K562 (cell line): ENCODE measurements around the gene SGSM2. TPM values are rescaled to one million over a fixed set of nuclear protein-coding genes. Genes with fewer than 3 reads are reported as not detected.

ENCODE experiments used
- BRD4 ChIP-seq: fragments of 200-600 bp; sonication (generic); IDR thresholded peaks from 2 replicates; pipeline ENCODE4 v1.6.1; 2017; ENCODE audit warnings: inconsistent platforms
- CTBP1 ChIP-seq: fragments of 450-650 bp; IDR thresholded peaks from 2 replicates; pipeline ENCODE4 v1.6.1; 2016; ENCODE audit warnings: borderline replicate concordance
- ELF1 ChIP-seq: fragments of 200-800 bp; sonication (Bioruptor generic); IDR thresholded peaks from 2 replicates; pipeline ENCODE4 v1.6.1; 2016; ENCODE audit warnings: missing genetic modification characterization, missing compliant biosample characterization
- ETV5 ChIP-seq: sonication (generic); formaldehyde crosslinking; IDR thresholded peaks from 2 replicates; pipeline ENCODE4 v1.4.0; 2020; ENCODE audit warnings: low read depth, mild to moderate bottlenecking, missing genetic modification reagents
- ILK ChIP-seq: fragments of 450-650 bp; IDR thresholded peaks from 2 replicates; pipeline ENCODE4 v1.6.1; 2016; ENCODE audit warnings: missing genetic modification characterization, low read depth, mild to moderate bottlenecking, missing compliant biosample characterization, moderate library complexity, borderline replicate concordance
- KLF1 ChIP-seq: fragments of 450-650 bp; IDR thresholded peaks from 2 replicates; pipeline ENCODE4 v1.6.1; 2016; ENCODE audit warnings: missing genetic modification characterization, missing compliant biosample characterization
- LARP7 ChIP-seq: fragments of 450-650 bp; IDR thresholded peaks from 2 replicates; pipeline ENCODE4 v1.6.1; 2016
- NELFE ChIP-seq: IDR thresholded peaks from 2 replicates; pipeline ENCODE4 v1.6.1; 2011; ENCODE audit warnings: mild to moderate bottlenecking; ENCODE audit not compliant: insufficient read depth, insufficient read length
- NR3C1 ChIP-seq: sonication (generic); formaldehyde crosslinking; IDR thresholded peaks from 2 replicates; pipeline ENCODE4 v1.8.1; 2022; ENCODE audit warnings: missing genetic modification reagents
- SMARCA4 ChIP-seq: fragments of 450-650 bp; IDR thresholded peaks from 2 replicates; pipeline ENCODE4 v1.6.1; 2016
- TCF3 ChIP-seq: sonication (generic); formaldehyde crosslinking; IDR thresholded peaks from 2 replicates; pipeline ENCODE4 v1.4.0; 2020; ENCODE audit warnings: mild to moderate bottlenecking, missing genetic modification reagents
- TCFL5 ChIP-seq: fragments of 250-450 bp; sonication (Bioruptor Pico); conservative IDR thresholded peaks from 2 replicates; pipeline ENCODE4 v1.6.1; 2021; ENCODE audit warnings: mild to moderate bottlenecking, moderate library complexity, matching md5 sums
- ZBTB8A ChIP-seq: fragments of 450-650 bp; IDR thresholded peaks from 2 replicates; pipeline ENCODE4 v1.6.1; 2018; ENCODE audit warnings: mild to moderate bottlenecking, moderate library complexity; ENCODE audit not compliant: partially characterized antibody
- ZNF212 ChIP-seq: fragments of 450-650 bp; formaldehyde crosslinking; IDR thresholded peaks from 2 replicates; pipeline ENCODE4 v1.4.0; 2020; ENCODE audit warnings: mild to moderate bottlenecking
- ZNF239 ChIP-seq: fragments of 250-450 bp; sonication (Bioruptor Pico); IDR thresholded peaks from 2 replicates; pipeline ENCODE4 v1.4.0; 2020; ENCODE audit warnings: mild to moderate bottlenecking
- ZNF274 ChIP-seq: IDR thresholded peaks from 2 replicates; pipeline ENCODE4 v1.6.1; 2011; ENCODE audit warnings: low read depth, mild to moderate bottlenecking, low read length, moderate library complexity, borderline replicate concordance
- ZNF586 ChIP-seq: fragments of 450-650 bp; formaldehyde crosslinking; conservative IDR thresholded peaks from 2 replicates; pipeline ENCODE4 v1.4.0; 2020; ENCODE audit warnings: mild to moderate bottlenecking, moderate library complexity
- polyA plus RNA-seq, 8 experiments: library from polyadenylated mRNA; depleted of rRNA in 4 of 8; stranded (reverse) in 5 of 8; unstranded in 3 of 8; fragments of >200 nt; fragmentation: Nextera tagmentation in 2 of 8; fragmentation: Illumina TruSeq in 1 of 8; extraction: Ambion mirVana in 2 of 8; extraction: Trizol in 1 of 8; gene quantifications; 2 replicates each; pipeline versions ENCODE4 v1.2.1 to v1.2.3, GENCODE V29; 2011 to 2014; ENCODE audit warnings: inconsistent platforms in 1 of 8, missing spikeins in 1 of 8
- total RNA-seq, 7 experiments: library from RNA; depleted of rRNA in 6 of 7; stranded (reverse); fragments of >200 nt in 6 of 7; fragmentation: Illumina TruSeq in 2 of 7; extraction: Trizol in 2 of 7; gene quantifications; 2 replicates each; pipeline versions ENCODE4 v1.2.1 to v1.2.3, GENCODE V29; 2011 to 2021; ENCODE audit warnings: low replicate concordance in 1 of 7
- TF ChIP-seq, protein P1 (sequence below): fragments of 450-650 bp; IDR thresholded peaks from 2 replicates; pipeline ENCODE4 v1.6.1; 2017; ENCODE audit warnings: antibody characterized with exemption, mild to moderate bottlenecking
- TF ChIP-seq, protein P2 (sequence below): fragments of 250-450 bp; sonication (Bioruptor Pico); IDR thresholded peaks from 2 replicates; pipeline ENCODE4 v1.5.0; 2020; ENCODE audit warnings: mild to moderate bottlenecking, borderline replicate concordance
- TF ChIP-seq, protein P3 (sequence below): fragments of 250-450 bp; sonication (Bioruptor Pico); IDR thresholded peaks from 2 replicates; pipeline ENCODE4 v1.9.0; 2021; ENCODE audit warnings: mild to moderate bottlenecking
- TF ChIP-seq, protein P4 (sequence below): fragments of 450-650 bp; IDR thresholded peaks from 2 replicates; pipeline ENCODE4 v1.6.1; 2017; ENCODE audit warnings: antibody characterized with exemption

SGSM2 gene
- total and polyA plus RNA-seq, 9 of the 15 experiments (the other 6 are each of a cell fraction or from before 2014, with no cell fraction given), result 0.20 to 26.3 (median 14.8) TPM

DNA sequence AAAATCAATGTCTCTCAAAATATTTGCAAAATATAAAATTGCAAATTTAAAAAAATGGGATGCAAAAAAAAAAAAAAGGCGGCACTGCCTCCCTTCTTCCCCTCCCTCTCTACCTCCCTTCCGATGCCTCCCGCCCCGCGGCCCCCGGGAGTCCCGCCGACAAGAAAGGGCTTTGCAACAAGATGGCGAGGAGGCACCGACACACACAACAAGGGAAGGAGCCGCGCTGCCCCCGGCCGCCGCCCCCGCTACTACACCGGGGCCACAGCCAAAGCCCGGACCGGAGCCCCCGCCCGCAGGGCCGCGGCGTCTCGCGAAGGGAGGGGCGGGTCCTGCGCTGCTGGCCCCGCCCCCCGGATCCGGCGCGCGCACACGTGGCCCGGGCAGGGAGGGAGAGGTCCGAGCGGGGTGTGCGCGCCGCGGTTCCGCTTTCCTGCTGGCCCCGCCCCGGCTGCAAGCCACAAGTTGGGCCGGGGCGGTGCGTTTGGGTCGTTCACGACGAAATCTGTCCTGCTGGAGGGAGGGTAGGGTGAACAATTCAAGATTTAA lies 63.6 kb downstream of the SGSM2 start, which contains the start of gene MNT (continued):
- TF ChIP-seq LARP7 (no peak), ZNF586 (CRISPR knock-in tag) (no peak), NR3C1 (CRISPR knock-in tag) (no peak), ZNF212 (CRISPR knock-in tag) (no peak), CTBP1 (no peak; the same call in 1 of the 2 replicates), ETV5 (CRISPR knock-in tag) (no peak), ELF1 (no peak), ZNF239 (CRISPR knock-in tag) (no peak), BRD4 (no peak), ZBTB8A (no peak), TCF3 (no peak), KLF1 (tag) (no peak), TCFL5 (CRISPR knock-in tag) (no peak), NELFE (no peak), ILK (tag) (no peak), SMARCA4 (no peak), ZNF274 (no peak)
- TF ChIP-seq, protein P1, sequence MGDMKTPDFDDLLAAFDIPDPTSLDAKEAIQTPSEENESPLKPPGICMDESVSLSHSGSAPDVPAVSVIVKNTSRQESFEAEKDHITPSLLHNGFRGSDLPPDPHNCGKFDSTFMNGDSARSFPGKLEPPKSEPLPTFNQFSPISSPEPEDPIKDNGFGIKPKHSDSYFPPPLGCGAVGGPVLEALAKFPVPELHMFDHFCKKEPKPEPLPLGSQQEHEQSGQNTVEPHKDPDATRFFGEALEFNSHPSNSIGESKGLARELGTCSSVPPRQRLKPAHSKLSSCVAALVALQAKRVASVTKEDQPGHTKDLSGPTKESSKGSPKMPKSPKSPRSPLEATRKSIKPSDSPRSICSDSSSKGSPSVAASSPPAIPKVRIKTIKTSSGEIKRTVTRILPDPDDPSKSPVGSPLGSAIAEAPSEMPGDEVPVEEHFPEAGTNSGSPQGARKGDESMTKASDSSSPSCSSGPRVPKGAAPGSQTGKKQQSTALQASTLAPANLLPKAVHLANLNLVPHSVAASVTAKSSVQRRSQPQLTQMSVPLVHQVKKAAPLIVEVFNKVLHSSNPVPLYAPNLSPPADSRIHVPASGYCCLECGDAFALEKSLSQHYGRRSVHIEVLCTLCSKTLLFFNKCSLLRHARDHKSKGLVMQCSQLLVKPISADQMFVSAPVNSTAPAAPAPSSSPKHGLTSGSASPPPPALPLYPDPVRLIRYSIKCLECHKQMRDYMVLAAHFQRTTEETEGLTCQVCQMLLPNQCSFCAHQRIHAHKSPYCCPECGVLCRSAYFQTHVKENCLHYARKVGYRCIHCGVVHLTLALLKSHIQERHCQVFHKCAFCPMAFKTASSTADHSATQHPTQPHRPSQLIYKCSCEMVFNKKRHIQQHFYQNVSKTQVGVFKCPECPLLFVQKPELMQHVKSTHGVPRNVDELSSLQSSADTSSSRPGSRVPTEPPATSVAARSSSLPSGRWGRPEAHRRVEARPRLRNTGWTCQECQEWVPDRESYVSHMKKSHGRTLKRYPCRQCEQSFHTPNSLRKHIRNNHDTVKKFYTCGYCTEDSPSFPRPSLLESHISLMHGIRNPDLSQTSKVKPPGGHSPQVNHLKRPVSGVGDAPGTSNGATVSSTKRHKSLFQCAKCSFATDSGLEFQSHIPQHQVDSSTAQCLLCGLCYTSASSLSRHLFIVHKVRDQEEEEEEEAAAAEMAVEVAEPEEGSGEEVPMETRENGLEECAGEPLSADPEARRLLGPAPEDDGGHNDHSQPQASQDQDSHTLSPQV, result no peak
- TF ChIP-seq, protein P2, sequence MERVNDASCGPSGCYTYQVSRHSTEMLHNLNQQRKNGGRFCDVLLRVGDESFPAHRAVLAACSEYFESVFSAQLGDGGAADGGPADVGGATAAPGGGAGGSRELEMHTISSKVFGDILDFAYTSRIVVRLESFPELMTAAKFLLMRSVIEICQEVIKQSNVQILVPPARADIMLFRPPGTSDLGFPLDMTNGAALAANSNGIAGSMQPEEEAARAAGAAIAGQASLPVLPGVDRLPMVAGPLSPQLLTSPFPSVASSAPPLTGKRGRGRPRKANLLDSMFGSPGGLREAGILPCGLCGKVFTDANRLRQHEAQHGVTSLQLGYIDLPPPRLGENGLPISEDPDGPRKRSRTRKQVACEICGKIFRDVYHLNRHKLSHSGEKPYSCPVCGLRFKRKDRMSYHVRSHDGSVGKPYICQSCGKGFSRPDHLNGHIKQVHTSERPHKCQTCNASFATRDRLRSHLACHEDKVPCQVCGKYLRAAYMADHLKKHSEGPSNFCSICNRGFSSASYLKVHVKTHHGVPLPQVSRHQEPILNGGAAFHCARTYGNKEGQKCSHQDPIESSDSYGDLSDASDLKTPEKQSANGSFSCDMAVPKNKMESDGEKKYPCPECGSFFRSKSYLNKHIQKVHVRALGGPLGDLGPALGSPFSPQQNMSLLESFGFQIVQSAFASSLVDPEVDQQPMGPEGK (CRISPR knock-in tag), result no peak
- TF ChIP-seq, protein P3, sequence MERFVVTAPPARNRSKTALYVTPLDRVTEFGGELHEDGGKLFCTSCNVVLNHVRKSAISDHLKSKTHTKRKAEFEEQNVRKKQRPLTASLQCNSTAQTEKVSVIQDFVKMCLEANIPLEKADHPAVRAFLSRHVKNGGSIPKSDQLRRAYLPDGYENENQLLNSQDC, result no peak
- TF ChIP-seq, protein P4, sequence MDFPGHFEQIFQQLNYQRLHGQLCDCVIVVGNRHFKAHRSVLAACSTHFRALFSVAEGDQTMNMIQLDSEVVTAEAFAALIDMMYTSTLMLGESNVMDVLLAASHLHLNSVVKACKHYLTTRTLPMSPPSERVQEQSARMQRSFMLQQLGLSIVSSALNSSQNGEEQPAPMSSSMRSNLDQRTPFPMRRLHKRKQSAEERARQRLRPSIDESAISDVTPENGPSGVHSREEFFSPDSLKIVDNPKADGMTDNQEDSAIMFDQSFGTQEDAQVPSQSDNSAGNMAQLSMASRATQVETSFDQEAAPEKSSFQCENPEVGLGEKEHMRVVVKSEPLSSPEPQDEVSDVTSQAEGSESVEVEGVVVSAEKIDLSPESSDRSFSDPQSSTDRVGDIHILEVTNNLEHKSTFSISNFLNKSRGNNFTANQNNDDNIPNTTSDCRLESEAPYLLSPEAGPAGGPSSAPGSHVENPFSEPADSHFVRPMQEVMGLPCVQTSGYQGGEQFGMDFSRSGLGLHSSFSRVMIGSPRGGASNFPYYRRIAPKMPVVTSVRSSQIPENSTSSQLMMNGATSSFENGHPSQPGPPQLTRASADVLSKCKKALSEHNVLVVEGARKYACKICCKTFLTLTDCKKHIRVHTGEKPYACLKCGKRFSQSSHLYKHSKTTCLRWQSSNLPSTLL, result no peak
